Motor neuron (in vitro differentiated cells): ENCODE results near the gene RTRAF. TPM values are rescaled to one million over a fixed set of nuclear protein-coding genes. Genes with fewer than 3 reads are reported as not detected.

ENCODE experiments used
- ATAC-seq, 8 experiments: fragments of 200-7000 bp; cut with Tn5 transposase; replicated peaks in 6 of 8; 2 replicates each; pipeline ENCODE4 v1.8.0; 2021; ENCODE audit warnings: mild to moderate bottlenecking in 8 of 8, moderate library complexity in 8 of 8
- H3K27ac ChIP-seq, 2 donors: fragments of 250-450 bp; sonication (Bioruptor Pico); 2 replicates each; pipeline ENCODE4 v1.9.0; 2021; ENCODE audit warnings: antibody characterized with exemption in 2 of 2, mild to moderate bottlenecking in 2 of 2, moderate library complexity in 1 of 2
- H3K4me1 ChIP-seq, 2 donors: fragments of 250-450 bp; sonication (Bioruptor Pico); replicated peaks in 1 of 2; 2 replicates each; pipeline ENCODE4 v1.6.1; 2021; ENCODE audit warnings: antibody characterized with exemption in 2 of 2, mild to moderate bottlenecking in 2 of 2, moderate library complexity in 1 of 2
- H3K4me3 ChIP-seq, 5 donors: fragments of 250-450 bp; sonication (Bioruptor Pico); 2 replicates each; pipeline ENCODE4 v1.9.0; 2021; ENCODE audit warnings: antibody characterized with exemption in 5 of 5, mild to moderate bottlenecking in 5 of 5, moderate library complexity in 4 of 5
- WGBS, 10 experiments: fragments of 450-650 bp; shearing (Covaris generic); methylation state at CpG; one replicate each; pipeline ENCODE4 v1.0.0; 2022; 5-methylcytosine and 5-hydroxymethylcytosine counted together
- in situ Hi-C, 9 experiments: fragments of 400-800 bp; cut with MboI; loops; one replicate each; pipeline ENCODE4 v1.15.0; 2021; ENCODE audit warnings: low sequenced_read_pairs in 9 of 9, low pct_unique_long_range_greater_than_20kb in 2 of 9; ENCODE audit not compliant: unreplicated experiment in 9 of 9
- total RNA-seq, 8 experiments: library from RNA; unstranded; fragments of 300-600 nt; gene quantifications; 2 replicates each; pipeline versions ENCODE4 v1.2.3 to v1.2.4, GENCODE V29; 2022

Gene RTRAF
- total RNA-seq, 8 experiments from 2014 or later, result 154 to 268 (median 214) TPM

- WGBS, 10 experiments, result 83 to 100% (median 94%) methylated on average over 1 to 9 of the region's 10 CpGs; no CpG with 5 or more reads in 1 of the 10 experiments
- Histone ChIP-seq H3K27ac (no peak overlapping the region), H3K4me1 (no peaks in the 10 kb centered on the region), H3K4me3 (no peak overlapping the region)
- ATAC-seq, result no peak
- in situ Hi-C loops, result loop anchor here in 1 of 9 experiments (25.0 kb wide), 1 partner anchor 214 kb away; the partner anchor contains the start of gene PTGDR
These were observed 58.8 kb downstream of the RTRAF start for GRCh38 chr14:52048116-52048515.

- no peak for ATAC-seq
- Histone ChIP-seq H3K4me3 (no peak overlapping the region), H3K4me1 (no peaks in the 10 kb centered on the region), H3K27ac (no peak overlapping the region)
- in situ Hi-C loops, result loop anchor here in 1 of 9 experiments (25.0 kb wide), 1 partner anchor 214 kb away; the partner anchor contains the start of gene PTGDR
- WGBS, 10 experiments, result 25 to 100% (median 52%) methylated on average over 1 to 3 of the region's 3 CpGs; no CpG with 5 or more reads in 3 of the 10 experiments
These were observed 59.4 kb downstream of the RTRAF start for GRCh38 chr14:52048641-52049204.

DNA sequence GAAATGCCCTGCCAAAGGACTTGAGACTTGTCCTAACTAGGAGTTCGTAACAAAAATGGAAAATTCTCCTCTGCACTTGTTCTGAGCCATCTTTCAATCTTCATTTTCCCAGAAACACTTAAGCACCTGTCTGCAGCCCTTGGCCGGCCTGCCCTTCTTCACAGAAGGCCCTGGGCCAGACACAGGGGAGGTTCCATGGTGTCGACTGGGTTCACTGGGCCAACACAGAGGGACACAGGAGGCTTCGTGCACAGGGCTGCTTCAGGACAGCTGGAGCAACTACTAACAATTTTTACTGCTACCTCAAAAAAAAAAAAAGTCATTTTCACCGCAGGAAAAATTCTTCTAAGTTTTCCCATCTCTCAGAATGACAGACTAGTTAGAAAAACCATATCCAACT, 59.9 kb downstream of the RTRAF start:
- H3K4me3 ChIP-seq, result no peak overlapping the region
- no peaks in the 10 kb centered on the region for H3K4me1 ChIP-seq
- in situ Hi-C loops, result loop anchor here in 1 of 9 experiments (25.0 kb wide), 1 partner anchor 213 kb away; the partner anchor contains the start of gene PTGDR
- no peak overlapping the region for H3K27ac ChIP-seq
- WGBS, 10 experiments, result 27 to 100% (median 82%) methylated on average over 1 to 4 of the region's 5 CpGs
- ATAC-seq, result no peak

GRCh38 chr14:52049721-52050588, 60.6 kb downstream of the RTRAF start:
- H3K4me3 ChIP-seq, result no peak overlapping the region
- no peak overlapping the region for H3K27ac ChIP-seq
- no peak for ATAC-seq
- 37 to 85% (median 58%) methylated on average over 1 to 4 of the region's 6 CpGs; no CpG with 5 or more reads in 3 of the 10 experiments for WGBS, 10 experiments
- H3K4me1 ChIP-seq, result no peaks in the 10 kb centered on the region
- in situ Hi-C loops, result loop anchor here in 1 of 9 experiments (25.0 kb wide), 1 partner anchor 212 kb away; the partner anchor contains the start of gene PTGDR

GRCh38 chr14:52051251-52051650, 61.9 kb downstream of the RTRAF start:
- ATAC-seq, result no peak
- in situ Hi-C loops, result no loop called here
- Histone ChIP-seq H3K4me1 (no peaks in the 10 kb centered on the region), H3K4me3 (no peak overlapping the region), H3K27ac (no peak overlapping the region)
- 52 to 100% (median 85%) methylated on average over 1 to 3 of the region's 3 CpGs; no CpG with 5 or more reads in 2 of the 10 experiments for WGBS, 10 experiments

DNA sequence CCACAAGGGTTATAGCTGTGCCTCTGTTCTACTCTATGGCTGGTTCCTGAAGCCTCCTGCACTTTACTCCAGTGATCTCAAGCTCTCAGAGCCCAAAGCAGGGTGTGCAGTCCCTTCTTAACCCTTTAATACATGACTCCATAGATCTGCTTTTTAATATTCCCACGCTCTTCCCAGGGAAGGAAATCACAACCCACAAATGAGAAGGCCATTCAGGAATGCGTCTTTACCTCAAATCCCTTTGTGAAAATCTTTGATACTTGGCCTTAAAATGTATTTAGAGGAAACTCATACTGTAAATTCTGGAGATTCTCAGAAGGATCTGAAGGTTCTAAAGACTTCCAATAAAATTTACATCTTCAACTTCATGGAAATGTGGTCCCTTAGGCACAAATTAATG, 62.5 kb downstream of the RTRAF start:
- no peaks in the 10 kb centered on the region for H3K4me1 ChIP-seq
- in situ Hi-C loops, result no loop called here
- 50 to 100% (median 69%) methylated on average over 1 to 2 of the region's 2 CpGs; no CpG with 5 or more reads in 6 of the 10 experiments for WGBS, 10 experiments
- no peak for ATAC-seq
- H3K4me3 ChIP-seq, result no peak overlapping the region
- no peak overlapping the region for H3K27ac ChIP-seq

GRCh38 chr14:52052288-52052943, 63.1 kb downstream of the RTRAF start:
- no peak overlapping the region for H3K4me3 ChIP-seq
- no peaks in the 10 kb centered on the region for H3K4me1 ChIP-seq
- no peak overlapping the region for H3K27ac ChIP-seq
- ATAC-seq, result no peak
- 4 to 100% (median 91%) methylated on average over 2 to 7 of the region's 7 CpGs; no CpG with 5 or more reads in 3 of the 10 experiments for WGBS, 10 experiments
- in situ Hi-C loops, result no loop called here

DNA sequence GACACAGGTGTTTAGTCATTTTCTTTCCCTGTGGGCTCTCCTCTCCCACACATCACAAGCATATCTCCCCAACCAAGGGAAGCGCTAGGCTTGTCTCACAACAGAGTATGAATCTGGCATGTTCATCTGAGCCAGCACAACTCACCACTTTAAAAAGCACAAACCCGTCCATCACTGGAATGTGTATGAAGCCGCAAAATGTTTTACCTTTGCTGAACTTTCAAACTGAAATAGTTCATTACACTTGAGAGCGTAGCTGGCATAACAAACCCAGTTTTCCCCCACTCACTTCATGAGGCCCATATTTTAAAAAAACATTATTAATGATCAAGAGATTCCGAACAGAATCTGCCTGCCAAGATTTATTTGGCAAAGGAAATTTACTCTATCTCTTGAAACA, 63.7 kb downstream of the RTRAF start:
- no peak for ATAC-seq
- Histone ChIP-seq H3K27ac (no peak overlapping the region), H3K4me1 (no peaks in the 10 kb centered on the region), H3K4me3 (no peak overlapping the region)
- in situ Hi-C loops, result no loop called here
- 25 to 100% (median 90%) methylated on average over 2 to 5 of the region's 5 CpGs; no CpG with 5 or more reads in 1 of the 10 experiments for WGBS, 10 experiments

DNA sequence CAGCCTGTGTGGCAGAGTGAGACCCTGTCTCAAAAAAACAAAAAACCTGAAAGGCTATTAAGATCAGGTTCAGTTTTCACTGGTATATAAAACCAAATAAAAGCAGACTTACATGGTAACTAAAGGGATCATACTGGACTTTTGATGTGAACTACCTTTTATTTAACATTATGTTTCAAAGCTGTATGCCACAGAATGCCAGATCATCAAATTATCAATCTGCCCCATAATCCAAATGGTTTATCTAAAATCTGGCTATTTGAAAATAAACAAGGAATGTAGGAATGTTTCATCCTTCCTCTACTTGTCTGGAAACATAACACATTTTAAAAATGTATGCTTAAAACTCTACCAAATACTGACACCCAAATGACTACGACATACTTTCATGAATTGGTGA, 65.3 kb downstream of the RTRAF start:
- Histone ChIP-seq H3K27ac (no peak overlapping the region), H3K4me1 (no peaks in the 10 kb centered on the region), H3K4me3 (no peak overlapping the region)
- in situ Hi-C loops, result no loop called here
- 0 to 57% (median 0%) methylated on average over 1 of the region's 1 CpG; no CpG with 5 or more reads in 3 of the 10 experiments for WGBS, 10 experiments
- no peak for ATAC-seq

GRCh38 chr14:52055167-52055566, 65.8 kb downstream of the RTRAF start:
- WGBS, 10 experiments, result 0 to 100% (median 50%) methylated on average over 1 to 2 of the region's 2 CpGs
- ATAC-seq, result no peak
- H3K27ac ChIP-seq, result no peak overlapping the region
- in situ Hi-C loops, result no loop called here
- no peak overlapping the region for H3K4me3 ChIP-seq
- H3K4me1 ChIP-seq, result no peaks in the 10 kb centered on the region

GRCh38 chr14:52058341-52058740, 69.0 kb downstream of the RTRAF start:
- no peak overlapping the region for H3K4me3 ChIP-seq
- 60 to 94% (median 81%) methylated on average over 1 to 3 of the region's 3 CpGs; no CpG with 5 or more reads in 3 of the 10 experiments for WGBS, 10 experiments
- no peak for ATAC-seq
- H3K27ac ChIP-seq, result no peak overlapping the region
- in situ Hi-C loops, result no loop called here
- no peaks in the 10 kb centered on the region for H3K4me1 ChIP-seq

GRCh38 chr14:52059649-52060048, 70.3 kb downstream of the RTRAF start:
- H3K4me1 ChIP-seq, result no peaks in the 10 kb centered on the region
- no peak overlapping the region for H3K4me3 ChIP-seq
- ATAC-seq, result no peak
- H3K27ac ChIP-seq, result no peak overlapping the region
- in situ Hi-C loops, result no loop called here

GRCh38 chr14:52060080-52060479, 70.7 kb downstream of the RTRAF start:
- H3K4me3 ChIP-seq, result no peak overlapping the region
- WGBS, 10 experiments, result 3 to 88% (median 71%) methylated on average over 3 to 6 of the region's 6 CpGs
- H3K4me1 ChIP-seq, result no peaks in the 10 kb centered on the region
- no peak overlapping the region for H3K27ac ChIP-seq
- no peak for ATAC-seq
- in situ Hi-C loops, result no loop called here
